DMS 273 (cell line): ENCODE measurements around the gene CFAP99.
"Not testable (repeated sequence)": the region's sequence is repeated elsewhere in the genome, so short reads cannot be mapped to it uniquely, and the experiment has no call there.

ENCODE experiments used
- DNase-seq: peaks from one replicate; lab custom pipeline; 2025; ENCODE audit not compliant: unreplicated experiment; lab: John Stamatoyannopoulos, UW

CFAP99 gene

DNA sequence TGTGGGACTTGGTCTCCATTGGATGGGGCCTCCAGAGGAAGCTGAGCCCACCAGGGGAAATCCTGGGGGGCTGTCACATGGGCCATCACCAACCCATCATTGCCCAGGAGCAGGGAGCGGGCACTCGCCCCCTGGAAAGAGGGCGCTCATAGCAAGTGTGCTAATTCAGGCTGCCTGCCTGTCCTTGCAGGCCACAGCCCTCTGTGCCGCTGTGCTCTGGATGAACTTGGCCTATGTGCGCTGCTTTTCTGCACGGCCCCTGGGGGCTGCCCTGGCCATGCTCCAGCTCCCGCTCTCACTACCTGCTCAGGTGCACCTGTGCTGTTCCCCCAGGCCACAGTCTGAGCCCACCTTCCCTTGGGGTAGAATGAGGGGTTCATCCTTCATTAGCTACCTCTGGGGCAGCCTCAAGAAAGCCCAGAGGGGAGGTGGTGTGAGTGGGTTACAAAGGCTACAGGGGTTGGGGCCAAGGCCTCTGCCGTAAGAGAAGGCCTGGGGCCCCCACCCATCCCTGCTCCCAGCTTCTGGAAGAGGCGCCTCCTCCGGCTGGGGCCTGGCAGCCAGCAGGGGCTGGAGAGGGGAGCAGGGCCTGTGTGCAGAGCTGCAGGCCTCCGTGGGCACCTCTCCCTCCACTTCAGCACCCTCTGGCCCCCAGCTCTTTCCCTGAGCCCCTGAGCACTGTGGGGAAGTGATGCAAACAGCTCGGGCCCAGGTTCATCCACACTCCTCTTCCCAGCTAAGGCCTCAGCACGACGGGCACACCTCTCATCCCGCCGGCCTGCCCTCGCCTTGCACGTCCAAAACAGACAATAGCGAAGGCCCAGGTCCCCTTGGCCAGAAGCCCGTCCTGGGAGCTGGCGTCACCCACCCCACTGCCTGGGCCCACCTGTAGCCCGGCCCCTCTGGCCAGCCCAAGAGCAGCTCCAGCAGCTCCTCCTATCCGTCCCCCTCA, 8.9 kb downstream of the CFAP99 start:
- DNase-seq, result no peak

DNA sequence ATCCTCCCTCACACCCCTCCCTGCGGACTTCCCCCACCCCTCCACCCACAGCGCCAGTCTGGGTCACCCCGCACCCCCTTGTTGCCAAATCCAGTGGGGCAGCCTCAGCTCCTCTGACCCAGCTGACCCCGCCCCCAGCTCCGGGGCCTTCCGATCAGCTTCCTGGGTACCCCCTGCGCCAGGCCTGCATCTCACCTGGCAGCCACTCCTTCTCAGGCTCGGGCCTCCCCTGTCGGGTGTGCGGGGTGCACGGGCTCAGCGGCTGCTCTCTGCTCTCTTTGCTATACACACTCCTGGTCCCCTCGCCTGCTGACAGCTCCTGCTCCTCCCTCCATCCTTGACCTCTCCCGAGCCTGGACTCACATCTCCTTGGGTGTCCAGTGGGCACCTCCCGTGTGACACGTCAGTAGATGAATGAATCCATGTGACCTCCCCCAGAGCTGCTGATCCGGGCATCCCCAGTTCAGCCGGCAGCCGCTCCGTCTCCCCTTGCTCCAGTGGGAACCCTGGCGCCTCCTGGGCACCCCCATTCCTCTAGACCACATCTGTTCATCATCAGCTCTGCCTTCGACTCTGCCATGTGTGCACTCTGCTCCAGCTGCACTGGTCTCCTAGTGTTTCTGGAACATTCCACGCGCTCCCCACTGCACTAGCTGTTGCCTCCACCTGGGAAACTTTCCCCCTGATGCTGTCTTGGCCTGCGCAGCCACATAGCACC, 9.9 kb downstream of the CFAP99 start:
- no peak for DNase-seq

DNA sequence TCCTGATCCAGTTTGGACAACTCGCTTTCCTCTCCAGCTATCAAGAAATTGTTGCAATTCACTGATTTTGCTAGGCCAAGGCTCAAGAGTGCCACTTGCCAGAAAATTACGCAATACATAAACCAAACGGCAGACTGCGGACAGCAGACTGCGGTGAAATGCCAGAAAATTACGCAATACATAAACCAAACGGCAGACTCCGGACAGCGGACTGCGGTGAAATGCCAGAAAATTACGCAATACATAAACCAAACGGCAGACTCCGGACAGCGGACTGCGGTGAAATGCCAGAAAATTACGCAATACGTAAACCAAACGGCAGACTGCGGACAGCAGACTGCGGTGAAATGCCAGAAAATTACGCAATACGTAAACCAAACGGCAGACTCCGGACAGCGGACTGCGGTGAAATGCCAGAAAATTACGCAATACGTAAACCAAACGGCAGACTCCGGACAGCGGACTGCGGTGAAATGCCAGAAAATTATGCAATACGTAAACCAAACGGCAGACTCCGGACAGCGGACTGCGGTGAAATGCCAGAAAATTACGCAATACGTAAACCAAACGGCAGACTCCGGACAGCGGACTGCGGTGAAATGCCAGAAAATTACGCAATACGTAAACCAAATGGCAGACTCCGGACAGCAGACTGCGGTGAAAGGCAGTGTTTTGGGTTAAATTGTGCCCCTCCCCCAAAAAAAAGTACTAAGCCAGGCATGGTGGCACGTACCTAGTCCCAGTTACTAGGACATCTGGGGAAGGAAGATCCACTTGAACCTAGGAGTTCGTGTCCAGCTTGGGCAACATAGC, 11.4 kb downstream of the CFAP99 start:
- not testable (repeated sequence) for DNase-seq

DNA sequence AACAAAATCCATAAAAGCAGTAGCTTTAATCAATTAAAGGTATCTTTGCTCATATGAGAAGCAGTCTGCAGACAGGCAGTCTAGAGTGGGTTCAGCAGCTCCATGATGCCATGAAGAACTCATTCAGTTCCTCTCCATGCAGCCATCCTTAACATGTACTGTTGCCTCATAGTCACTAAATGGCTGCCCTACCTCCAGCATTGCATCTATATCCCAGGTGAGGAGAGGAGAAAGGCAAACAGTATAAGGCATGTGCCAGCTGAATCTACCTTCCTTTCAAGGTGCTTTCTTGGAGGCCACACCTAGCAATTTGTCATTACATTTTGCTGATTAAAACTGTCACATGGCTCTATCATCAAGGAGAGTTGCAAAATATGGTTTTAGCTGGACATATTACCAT, 13.2 kb downstream of the CFAP99 start:
- DNase-seq, result no peak

DNA sequence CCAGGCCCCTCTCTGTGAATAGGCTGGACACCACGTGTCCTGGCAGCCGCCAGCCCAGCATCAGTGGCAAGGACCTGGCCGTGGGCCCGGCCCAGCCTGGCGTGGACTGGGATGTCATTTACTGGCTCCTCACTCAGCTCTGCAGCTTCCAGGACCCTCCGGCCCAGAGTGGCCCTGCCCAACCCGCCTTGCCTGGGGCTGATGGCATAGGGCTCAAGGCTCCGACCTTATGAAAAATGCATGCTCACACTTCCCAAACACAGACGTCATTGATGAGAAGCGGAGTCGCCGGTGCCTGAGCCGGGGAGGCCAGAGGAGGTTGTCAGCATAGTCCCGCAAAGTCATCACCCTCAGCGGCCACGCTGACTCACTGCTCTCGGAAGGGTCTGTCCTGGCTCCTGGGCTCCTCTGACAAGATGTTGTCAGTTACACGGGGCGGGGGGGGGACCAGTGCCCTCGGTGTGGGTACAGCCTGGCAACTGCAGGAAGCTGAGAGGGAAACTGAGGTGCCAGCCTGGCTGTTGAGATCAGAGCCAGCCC, 14.3 kb downstream of the CFAP99 start:
- DNase-seq, result no peak

DNA sequence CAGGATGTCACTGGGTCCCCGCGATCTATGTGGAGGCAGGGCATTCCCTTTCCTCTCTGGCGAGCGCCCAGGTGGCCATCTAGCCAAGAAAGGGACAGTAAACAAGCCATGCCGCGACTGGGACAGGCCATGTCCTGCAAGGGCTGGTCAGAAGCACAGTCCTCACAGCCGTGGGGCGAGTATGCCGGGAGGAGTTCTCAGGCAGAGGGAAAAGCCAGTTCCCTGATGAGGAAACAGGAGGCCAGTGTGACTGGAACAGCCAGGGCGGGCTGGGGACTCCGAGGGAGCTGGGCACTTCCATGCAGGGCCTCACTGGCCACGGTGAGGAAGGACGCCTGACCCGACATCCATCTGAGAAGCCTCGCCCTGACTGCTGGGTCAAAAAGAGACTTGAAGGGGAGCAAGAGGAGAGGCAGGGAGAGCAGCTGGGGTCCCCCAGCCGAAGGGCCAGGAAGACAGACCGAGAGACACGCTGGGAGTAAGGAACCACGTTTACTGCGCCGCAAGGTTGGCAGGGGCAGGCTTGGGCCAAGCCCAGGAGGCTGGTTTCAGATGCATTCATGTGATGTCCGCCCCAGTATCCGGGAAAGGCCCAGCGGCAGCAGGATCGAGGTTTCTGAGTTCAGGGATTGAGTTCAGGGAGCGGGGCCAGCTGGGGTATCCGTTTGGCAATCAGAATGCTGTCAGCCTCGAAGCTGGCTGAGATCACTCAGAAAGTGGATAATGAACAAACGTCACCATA, 15.0 kb downstream of the CFAP99 start:
- no peak for DNase-seq

DNA sequence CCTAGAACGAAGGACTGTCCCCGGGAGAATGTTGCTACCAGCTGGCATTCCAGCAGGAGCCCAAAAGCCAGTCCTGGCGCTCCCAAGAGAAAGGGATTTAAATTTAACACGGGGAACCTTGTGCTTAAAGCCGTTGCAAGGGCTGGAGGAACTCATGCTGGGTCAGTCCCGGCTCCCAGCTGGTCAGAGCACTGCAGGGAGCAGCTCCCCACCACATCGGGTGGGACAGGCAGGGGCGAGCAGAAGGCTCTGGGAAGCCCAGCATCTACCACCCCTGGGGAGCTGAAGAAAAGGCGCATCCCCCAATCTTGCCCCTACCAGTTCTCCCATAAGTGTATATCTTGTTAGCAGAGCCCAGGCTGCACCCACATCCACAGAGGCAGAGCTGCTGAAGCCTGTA, 15.7 kb downstream of the CFAP99 start:
- peak; percentile 15 for DNase-seq

DNA sequence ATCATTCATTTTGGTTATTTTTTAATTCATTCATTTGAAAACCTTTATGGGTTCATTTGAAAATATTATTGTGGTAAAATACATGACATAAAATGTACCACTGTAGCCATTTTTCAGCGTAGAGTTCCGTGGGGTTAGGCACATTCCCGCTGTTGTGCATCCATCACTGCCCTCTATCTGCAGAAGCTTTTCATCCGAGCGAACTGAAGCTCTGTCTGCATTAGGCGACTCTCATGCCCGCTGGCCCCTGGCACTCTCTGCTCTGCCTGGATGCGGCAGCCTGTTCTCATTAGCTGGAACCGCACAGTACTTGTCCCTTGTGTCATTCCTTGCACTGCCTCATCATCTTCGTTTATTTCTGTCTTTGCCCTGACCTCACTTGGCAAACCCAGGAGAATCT, 17.5 kb downstream of the CFAP99 start:
- peak; percentile 53 for DNase-seq

DNA sequence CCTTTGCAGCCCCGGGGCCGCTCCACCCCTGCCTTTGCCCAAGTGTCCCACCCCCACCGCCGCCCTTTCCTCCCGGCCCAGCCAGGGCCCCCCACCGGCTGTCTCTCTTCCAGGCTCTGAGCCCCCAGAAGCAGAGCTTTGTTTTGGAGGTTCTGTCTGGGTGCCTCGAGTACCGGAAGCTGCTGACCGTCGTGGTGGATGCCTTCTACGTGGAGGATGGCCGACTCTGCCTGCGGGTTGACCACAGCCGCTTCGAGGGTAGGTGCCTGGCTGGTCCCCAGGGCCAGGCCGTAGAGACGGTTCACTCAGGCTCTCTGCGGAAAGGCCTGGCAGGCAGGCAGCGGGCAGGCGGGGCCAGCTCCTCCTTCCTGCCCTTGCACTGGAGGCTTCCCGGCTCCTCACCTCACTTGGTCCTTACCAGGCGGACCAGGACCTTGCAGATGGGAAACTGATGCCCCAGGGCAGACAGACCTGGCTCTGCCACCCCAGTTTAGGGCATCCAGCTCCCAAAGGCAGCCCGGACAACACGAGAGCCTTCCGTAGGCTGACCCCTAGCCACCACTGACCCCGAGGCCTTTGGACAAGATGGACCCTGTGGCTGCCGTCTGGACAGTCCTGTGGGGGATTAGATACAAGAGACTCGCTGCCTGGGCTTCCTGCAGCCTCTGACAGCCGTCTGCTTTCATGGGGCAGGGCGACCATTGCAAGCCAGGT, 18.2 kb downstream of the CFAP99 start:
- no peak for DNase-seq

DNA sequence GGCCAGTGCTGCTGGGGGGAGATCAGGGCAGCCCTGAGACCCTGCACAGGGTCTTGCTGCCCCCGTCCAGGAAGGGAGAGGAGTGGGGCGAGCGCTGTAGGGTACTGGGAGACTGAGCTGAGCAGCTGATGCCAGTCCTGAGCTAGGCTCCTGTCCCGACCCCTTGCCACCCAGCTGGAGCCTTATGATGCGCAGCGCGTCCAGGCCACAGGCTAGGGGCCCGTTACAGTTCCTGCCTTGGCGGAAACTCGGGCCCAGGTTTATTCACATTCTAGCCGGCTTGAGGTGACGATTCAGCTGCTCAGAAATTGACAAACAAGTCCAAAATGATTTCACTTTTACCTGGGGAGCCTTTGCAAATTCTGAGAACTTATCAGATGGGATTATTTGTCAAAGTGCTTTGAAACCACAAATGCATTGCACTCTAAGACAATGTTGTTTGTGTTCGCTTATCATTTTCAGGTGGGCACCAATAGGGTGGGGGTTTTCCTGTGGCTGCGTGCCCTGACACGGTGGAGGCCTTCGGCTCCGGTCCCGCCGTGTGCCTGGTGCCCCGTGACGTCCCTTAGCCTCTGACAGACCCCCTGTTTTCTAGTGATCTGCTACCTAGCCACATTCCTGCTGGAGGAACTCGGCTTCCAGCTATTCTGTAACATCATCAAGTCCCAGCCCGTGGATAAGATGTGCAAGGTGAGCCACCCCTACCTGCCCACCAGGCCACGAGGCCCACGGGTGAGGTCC, 18.9 kb downstream of the CFAP99 start:
- DNase-seq, result no peak

DNA sequence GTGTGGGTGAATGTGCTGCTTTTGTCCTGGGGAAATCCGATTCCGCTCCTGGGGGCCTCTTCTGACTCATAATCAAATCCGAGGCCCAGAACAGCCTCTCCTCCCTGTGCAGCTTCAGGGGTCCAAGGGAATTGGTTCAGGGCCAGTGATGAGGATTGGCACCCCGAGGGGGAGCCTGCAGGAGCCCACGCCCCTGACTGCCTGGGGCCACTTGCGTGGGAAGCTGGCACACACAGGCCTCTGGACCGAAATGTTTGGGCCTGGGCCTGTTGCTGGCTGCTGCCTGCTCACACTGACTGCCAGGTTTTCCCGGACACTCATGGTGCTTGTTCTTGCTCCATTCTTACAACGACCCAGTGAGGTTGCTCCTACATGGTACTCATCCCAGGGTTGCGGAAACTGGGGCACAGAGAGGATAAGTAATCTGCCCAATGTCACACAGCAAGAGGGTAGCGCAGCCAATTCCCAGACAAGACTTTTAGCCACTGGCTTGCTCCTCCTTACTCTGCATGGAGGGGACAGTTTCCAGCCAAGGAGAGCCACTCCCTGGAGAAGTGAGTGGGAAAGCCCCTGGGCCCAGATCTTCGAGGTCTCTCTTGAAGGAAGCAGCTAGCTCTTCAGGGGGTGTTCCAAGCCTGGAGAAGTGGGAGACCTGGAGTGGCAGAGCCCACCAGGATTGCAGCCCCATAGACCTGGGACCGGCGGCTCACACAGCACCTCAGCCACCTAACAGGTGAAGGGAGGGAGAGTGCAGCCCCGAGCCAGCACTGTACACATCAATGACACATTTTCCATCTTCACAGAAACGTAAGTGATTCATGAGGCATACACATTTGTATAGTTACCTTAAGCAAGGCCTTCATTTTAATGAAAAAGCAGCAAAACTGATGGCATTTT, 20.3 kb downstream of the CFAP99 start:
- no peak for DNase-seq

DNA sequence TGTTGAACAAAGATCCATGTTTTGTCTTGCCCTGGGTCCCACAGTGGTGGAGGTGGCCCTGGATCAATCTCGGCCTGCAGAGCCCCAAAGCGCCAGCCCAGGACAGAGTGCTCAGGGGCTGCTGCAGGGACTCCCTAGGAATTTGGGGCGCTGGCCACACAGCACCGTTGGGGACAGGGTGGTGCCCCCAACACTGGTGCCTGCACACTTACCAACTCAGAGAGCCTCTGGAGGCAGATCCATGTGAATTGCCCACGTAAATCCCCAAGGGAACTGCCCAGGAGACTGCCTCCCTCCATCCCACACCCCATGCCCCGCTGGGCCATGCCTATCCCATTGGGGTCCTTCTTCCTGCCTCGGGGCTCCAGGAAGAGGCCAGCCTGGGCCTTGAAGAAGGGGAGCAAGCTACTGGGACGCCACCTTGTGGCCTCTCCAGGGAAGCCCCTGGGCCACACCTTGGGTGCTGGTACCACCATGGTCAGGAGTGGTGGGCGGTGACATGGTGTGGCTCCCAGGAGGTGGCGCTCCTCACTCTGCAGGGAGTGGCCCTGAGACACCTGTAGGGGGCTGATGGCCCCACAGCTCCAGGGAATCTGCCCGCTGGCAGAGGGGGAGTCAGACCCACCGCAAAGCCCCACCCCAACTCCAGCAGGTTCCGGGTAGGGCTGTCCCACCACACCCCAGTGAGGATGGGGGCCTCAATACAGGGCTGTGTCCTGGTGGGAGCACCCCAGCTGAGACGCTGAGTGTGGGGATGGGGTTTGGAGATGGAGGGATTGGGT, 22.8 kb downstream of the CFAP99 start:
- peak; percentile 86 for DNase-seq

DNA sequence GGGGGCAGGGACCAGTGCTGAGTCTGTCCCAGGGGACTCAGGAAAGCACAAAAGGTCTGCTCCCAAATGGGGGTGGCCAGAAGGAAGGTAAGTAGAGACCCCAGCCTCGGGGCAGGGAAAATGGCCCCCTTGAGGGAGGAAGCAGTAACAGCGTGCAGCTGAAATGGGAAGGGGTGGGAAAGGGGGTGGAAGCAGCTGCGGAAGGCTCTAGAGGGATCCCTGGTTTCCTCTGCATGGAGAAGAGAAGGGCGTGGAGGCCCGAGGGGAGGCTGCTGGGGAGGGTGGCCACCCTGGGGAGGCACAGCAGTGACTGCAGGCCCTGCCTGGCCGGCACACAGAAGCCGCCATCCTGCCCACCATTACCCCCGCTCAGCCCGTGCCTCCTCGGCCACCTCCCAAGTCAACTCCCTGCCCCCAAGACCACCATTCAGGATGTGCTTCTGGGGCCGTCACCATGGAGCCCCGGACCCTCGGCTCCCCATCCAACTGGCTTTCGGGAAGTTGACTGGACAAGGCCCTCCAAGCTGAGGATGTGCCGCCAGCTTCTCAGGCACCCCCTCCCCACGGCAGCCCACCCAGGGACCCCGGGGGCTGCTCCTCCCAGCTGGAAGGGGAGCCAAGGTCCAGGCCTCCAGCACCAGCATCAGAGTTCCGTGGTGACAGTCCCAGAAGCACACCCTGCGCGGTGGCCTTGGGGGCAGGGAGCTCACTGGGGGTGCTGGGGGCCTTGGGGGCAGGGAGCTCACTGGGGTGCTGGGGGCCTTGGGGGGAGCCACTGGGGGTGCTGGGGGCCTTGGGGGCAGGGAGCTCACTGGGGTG, 23.6 kb downstream of the CFAP99 start:
- DNase-seq, result peak; percentile 30

DNA sequence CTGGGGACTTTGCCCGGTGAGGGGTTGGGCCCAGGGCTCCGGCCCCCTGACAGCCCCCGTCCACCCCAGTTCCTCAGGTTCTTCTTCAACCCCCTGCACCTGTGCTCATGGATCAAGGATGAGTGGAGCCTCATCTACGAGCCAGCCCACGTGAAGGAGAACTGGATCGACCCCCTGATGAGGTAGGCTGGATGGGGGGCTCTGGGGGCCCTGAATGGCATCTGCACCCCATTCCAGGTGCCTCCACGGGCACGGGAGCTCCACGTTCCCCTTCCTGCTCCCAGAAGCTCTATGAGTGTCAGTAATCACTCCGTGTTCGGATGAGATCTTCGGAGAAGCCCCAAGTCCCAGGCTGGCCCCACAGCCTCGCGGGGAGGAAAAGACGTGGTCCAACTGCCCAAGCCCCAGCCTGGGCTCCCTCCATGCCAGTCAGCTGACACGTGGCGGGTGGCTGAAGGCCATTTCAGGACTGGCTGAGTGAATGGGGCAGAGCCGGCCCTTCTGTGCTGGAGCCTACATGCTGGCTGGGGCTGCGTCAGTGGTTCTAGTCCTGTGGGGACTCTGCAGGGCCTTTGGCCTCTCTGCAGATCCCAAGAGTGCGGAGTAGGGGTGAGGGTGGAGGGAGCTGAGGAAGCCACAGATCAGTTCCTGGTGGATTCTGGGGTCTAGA, 24.4 kb downstream of the CFAP99 start:
- no peak for DNase-seq

DNA sequence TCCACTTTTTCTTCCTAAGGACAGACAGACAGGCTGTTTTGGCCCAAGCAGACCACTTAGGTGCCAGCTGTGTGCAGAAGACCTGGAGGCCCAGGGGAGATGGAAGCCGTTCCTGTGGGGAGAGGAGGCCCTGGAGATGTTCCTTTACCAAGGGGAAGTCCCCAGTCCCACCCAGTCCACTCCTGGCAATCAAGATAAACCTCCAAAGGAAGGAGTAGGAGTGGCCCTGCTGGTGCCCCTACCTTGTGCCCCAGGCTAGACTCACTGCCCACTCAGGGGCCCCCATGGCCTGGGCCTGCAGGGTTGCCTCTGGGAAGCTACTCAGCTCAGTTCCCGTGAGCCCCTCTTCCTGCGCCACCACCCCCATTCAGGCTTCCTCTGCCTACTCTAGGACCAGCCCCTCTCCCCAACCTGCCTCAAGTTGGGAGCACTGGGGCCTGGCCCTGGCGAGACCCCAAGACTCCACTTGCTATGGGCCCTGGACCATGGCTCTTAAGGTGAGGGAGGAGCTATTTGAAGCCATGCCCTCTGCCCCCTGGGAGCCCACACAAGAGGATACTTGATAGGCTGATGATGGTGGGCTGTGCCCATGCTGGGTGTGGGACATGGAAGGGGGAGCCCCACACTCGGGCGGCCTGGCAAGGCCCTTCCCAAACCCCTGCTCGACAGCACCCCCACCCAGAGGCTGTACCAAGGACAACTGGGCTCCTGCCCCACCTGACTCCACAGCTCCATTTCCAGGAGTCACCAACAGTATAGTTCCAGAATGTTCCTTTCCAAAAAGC, 25.4 kb downstream of the CFAP99 start:
- DNase-seq, result no peak
